ENCODE results near the gene METTL5. TPM values are rescaled to one million over a fixed set of nuclear protein-coding genes. Genes with fewer than 3 reads are reported as not detected.
"Not testable (repeated sequence)": the region's sequence is repeated elsewhere in the genome, so short reads cannot be mapped to it uniquely, and the experiment has no call there.

The METTL5 gene
- total RNA-seq, 2 donors from 2014 or later: 76.1 to 102 TPM

DNA sequence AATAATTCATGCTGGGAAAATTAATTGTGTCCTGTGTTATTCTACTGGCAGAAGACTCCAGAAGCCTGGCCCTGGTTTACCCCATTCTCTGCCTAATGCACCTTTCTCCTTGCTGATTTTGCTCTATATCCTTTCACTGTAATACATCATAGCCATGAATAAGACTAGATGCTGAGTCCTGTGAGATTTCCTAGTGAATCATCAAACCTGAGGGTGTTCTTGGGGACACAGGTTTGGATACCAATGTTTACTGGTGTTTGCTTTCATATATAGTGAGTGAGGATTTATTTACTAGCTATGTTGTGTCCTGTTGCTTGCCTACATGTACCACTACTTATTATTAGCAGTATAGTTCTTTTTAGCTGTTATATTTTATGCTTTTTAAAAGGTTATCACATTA is 6.5 kb downstream of the METTL5 start:
- DNase-seq: no peak
- Mint-ChIP-seq H3K4me1 (peaks cover 10% of the 10 kb centered on the region), H3K36me3 (ENCODE audit: low read depth) (peaks cover 75% of the 10 kb centered on the region), H3K4me3 (no peak overlapping the region), H3K27me3 (ENCODE audit: insufficient read depth) (no peaks in the 10 kb centered on the region), H3K9me3 (peaks cover 24% of the 10 kb centered on the region), H3K27ac (no peak overlapping the region)
- Histone ChIP-seq H3K4me1 (ENCODE audit: control insufficient read depth, insufficient read depth, low read length) (peaks cover 2% of the 10 kb centered on the region), H3K9me3 (ENCODE audit: control insufficient read depth, low read length) (peaks cover 20% of the 10 kb centered on the region), H3K9ac (ENCODE audit: extremely low read depth, low read length, poor library complexity, severe bottlenecking) (no peak overlapping the region), H3K27me3 (ENCODE audit: control insufficient read depth, insufficient read depth, low read length, poor library complexity, severe bottlenecking) (no peaks in the 10 kb centered on the region), H3K36me3 (ENCODE audit: control insufficient read depth, insufficient read depth, low read length) (peaks cover 82% of the 10 kb centered on the region), H3K27ac (ENCODE audit: low read depth, low read length) (no peak overlapping the region), H3K4me3 (ENCODE audit: low read length) (no peak overlapping the region)
- TF ChIP-seq, protein P1, sequence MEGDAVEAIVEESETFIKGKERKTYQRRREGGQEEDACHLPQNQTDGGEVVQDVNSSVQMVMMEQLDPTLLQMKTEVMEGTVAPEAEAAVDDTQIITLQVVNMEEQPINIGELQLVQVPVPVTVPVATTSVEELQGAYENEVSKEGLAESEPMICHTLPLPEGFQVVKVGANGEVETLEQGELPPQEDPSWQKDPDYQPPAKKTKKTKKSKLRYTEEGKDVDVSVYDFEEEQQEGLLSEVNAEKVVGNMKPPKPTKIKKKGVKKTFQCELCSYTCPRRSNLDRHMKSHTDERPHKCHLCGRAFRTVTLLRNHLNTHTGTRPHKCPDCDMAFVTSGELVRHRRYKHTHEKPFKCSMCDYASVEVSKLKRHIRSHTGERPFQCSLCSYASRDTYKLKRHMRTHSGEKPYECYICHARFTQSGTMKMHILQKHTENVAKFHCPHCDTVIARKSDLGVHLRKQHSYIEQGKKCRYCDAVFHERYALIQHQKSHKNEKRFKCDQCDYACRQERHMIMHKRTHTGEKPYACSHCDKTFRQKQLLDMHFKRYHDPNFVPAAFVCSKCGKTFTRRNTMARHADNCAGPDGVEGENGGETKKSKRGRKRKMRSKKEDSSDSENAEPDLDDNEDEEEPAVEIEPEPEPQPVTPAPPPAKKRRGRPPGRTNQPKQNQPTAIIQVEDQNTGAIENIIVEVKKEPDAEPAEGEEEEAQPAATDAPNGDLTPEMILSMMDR (conservative IDR thresholded peaks at IDR 0.05): no peak

DNA sequence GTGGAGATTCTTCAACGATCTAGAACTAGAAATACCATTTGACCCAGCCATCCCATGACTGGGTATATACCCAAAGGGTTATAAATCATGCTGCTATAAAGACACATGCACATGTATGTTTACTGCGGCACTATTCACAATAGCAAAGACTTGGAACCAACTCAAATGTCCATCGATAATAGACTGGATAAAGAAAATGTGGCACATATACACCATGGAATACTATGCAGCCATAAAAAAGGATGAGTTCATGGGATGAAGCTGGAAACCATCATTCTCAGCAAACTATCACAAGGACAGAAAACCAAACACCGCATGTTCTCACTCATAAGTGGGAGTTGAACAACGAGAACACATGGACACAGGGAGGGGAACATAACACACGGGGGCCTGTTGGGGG is 7.3 kb downstream of the METTL5 start:
- H3K4me1 Mint-ChIP-seq; H3K27me3 Mint-ChIP-seq (ENCODE audit: insufficient read depth); H3K27me3 ChIP-seq (ENCODE audit: control insufficient read depth, insufficient read depth, low read length, poor library complexity, severe bottlenecking); H3K4me1 ChIP-seq (ENCODE audit: control insufficient read depth, insufficient read depth, low read length); H3K4me3 Mint-ChIP-seq; H3K9ac ChIP-seq (ENCODE audit: extremely low read depth, low read length, poor library complexity, severe bottlenecking); H3K27ac Mint-ChIP-seq; H3K27ac ChIP-seq (ENCODE audit: low read depth, low read length); DNase-seq; H3K4me3 ChIP-seq (ENCODE audit: low read length): not testable (repeated sequence)
- whole genome bisulfite sequencing, 2 experiments (ENCODE audit: insufficient coverage in 1 of 2, insufficient read length in 1 of 2): 90 to 96% methylated on average over 2 to 6 of the region's 6 CpGs
- Histone ChIP-seq H3K9me3 (ENCODE audit: control insufficient read depth, low read length) (peaks cover 20% of the 10 kb centered on the region), H3K36me3 (ENCODE audit: control insufficient read depth, insufficient read depth, low read length) (peaks cover 91% of the 10 kb centered on the region)
- H3K9me3 Mint-ChIP-seq: peaks cover 24% of the 10 kb centered on the region
- H3K36me3 Mint-ChIP-seq (ENCODE audit: low read depth): peaks cover 77% of the 10 kb centered on the region

DNA sequence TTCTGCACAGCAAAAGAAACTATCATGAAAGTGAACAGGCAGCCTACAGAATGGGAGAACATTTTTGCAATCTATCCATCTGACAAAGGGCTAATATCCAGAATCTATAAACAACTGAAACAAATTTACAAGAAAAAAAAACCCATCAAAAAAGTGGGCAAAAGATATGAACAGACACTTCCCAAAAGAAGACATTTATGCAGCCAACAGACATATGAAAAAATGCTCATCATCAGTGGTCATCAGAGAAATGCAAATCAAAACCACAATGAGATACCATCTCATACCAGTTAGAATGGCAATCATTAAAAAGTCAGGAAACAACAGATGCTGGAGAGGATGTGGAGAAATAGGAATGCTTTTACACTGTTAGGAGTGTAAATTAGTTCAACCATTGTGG is 7.7 kb downstream of the METTL5 start:
- H3K27ac Mint-ChIP-seq; H3K27me3 Mint-ChIP-seq (ENCODE audit: insufficient read depth); H3K4me1 ChIP-seq (ENCODE audit: control insufficient read depth, insufficient read depth, low read length); H3K27me3 ChIP-seq (ENCODE audit: control insufficient read depth, insufficient read depth, low read length, poor library complexity, severe bottlenecking); DNase-seq; H3K4me3 Mint-ChIP-seq; H3K9ac ChIP-seq (ENCODE audit: extremely low read depth, low read length, poor library complexity, severe bottlenecking); H3K4me3 ChIP-seq (ENCODE audit: low read length); H3K27ac ChIP-seq (ENCODE audit: low read depth, low read length); H3K4me1 Mint-ChIP-seq: not testable (repeated sequence)
- Mint-ChIP-seq H3K36me3 (ENCODE audit: low read depth) (peaks cover 81% of the 10 kb centered on the region), H3K9me3 (peaks cover 24% of the 10 kb centered on the region)
- peaks cover 20% of the 10 kb centered on the region for H3K9me3 ChIP-seq (ENCODE audit: control insufficient read depth, low read length)
- peaks cover 92% of the 10 kb centered on the region for H3K36me3 ChIP-seq (ENCODE audit: control insufficient read depth, insufficient read depth, low read length)

DNA sequence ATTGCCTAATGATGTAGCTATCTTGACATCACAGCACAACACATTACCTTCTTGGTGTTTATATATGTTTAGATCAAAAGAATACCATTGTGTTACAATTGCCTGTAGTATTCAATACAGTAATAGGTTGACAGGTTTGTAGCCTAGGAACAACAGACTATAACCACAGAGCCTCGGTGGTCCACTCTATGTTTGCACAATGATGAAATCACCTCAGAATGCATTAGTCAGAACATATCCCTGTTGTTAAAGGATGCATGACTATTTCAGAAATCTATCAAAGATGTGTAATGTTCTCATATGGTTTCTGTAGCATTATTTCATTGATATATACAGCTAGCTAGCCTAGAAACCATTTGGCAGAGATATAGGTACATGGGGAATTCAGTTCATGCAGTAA is 8.9 kb downstream of the METTL5 start:
- DNase-seq: no peak
- Mint-ChIP-seq H3K27me3 (ENCODE audit: insufficient read depth) (no peaks in the 10 kb centered on the region), H3K27ac (no peak overlapping the region), H3K9me3 (peaks cover 24% of the 10 kb centered on the region), H3K36me3 (ENCODE audit: low read depth) (peaks cover 81% of the 10 kb centered on the region), H3K4me1 (peaks cover 5% of the 10 kb centered on the region), H3K4me3 (no peak overlapping the region)
- H3K27me3 ChIP-seq (ENCODE audit: control insufficient read depth, insufficient read depth, low read length, poor library complexity, severe bottlenecking): no peaks in the 10 kb centered on the region
- TF ChIP-seq, protein P1 (conservative IDR thresholded peaks at IDR 0.05): no peak
- 100% methylated on average over 1 of the region's 1 CpG for WGBS, 2 experiments (ENCODE audit: insufficient coverage in 1 of 2, insufficient read length in 1 of 2)
- no peak overlapping the region for H3K9ac ChIP-seq (ENCODE audit: extremely low read depth, low read length, poor library complexity, severe bottlenecking)
- no peak overlapping the region for H3K4me3 ChIP-seq (ENCODE audit: low read length)
- H3K9me3 ChIP-seq (ENCODE audit: control insufficient read depth, low read length): peaks cover 20% of the 10 kb centered on the region
- H3K4me1 ChIP-seq (ENCODE audit: control insufficient read depth, insufficient read depth, low read length): peaks cover 2% of the 10 kb centered on the region
- no peak overlapping the region for H3K27ac ChIP-seq (ENCODE audit: low read depth, low read length)
- H3K36me3 ChIP-seq (ENCODE audit: control insufficient read depth, insufficient read depth, low read length): peaks cover 92% of the 10 kb centered on the region

All from endodermal cell (in vitro differentiated cells).